K562 (cell line): ENCODE data around the gene MPPED1. TPM values are rescaled to one million over a fixed set of nuclear protein-coding genes. Genes with fewer than 3 reads are reported as not detected.

Experiments used
- ATAC-seq: fragments of 200-7000 bp; cut with Tn5 transposase; 3 replicates; pipeline ENCODE4 v1.9.1; 2020; ENCODE audit warnings: moderate library complexity
- BruUV-seq: library from RNA; stranded (reverse); fragments of 400-500 nt; replicated peaks from 2 replicates; lab custom pipeline; 2021; lab: Mats Ljungman, UMichigan
- CTCF ChIA-PET: fragments of 300-600 bp; formaldehyde crosslinking; extraction: SDS; loops from one replicate; lab custom pipeline; 2021; ENCODE audit warnings: low intra/inter-chr PET ratio; lab: Yijun Ruan, JAX
- POLR2A ChIA-PET: fragments of 300-600, 350-650 bp; sonication (Branson Sonifier 250); formaldehyde crosslinking; extraction: SDS; loops from one replicate; lab custom pipeline; 2021; ENCODE audit warnings: antibody characterized with exemption, inconsistent platforms; lab: Yijun Ruan, JAX
- DNase-seq, 4 experiments: peaks; one replicate each; pipeline versions ENCODE4 v3.0.0 to v3.0.0-alpha.2; 2011 to 2018; ENCODE audit warnings: low spot score in 3 of 4, mixed read lengths in 3 of 4; ENCODE audit errors: extremely low read depth in 1 of 4
- FAIRE-seq: peaks from 2 replicates; lab custom pipeline; 2011; peaks lifted over from hg19 to GRCh38; lab: Jason Lieb, UNC
- H2AFZ ChIP-seq: 2 replicates; pipeline ENCODE4 v1.6.0; 2011; ENCODE audit warnings: low read depth, low read length, control low read depth, inconsistent platforms
- H3K27ac ChIP-seq: fragments of 200-600 bp; 3 replicates; pipeline ENCODE4 v1.8.0; 2011; ENCODE audit warnings: low read depth, mild to moderate bottlenecking, control low read depth, inconsistent platforms, low read length, moderate library complexity, mixed read lengths; ENCODE audit errors: extremely low read depth
- H3K27me3 ChIP-seq, 2 experiments: fragments of 300-600 bp in 1 of 2; 2 replicates in 1 of 2; 3 replicates in 1 of 2; pipeline versions ENCODE4 v1.6.0 to v1.8.0; 2011; ENCODE audit warnings: inconsistent platforms in 2 of 2, low read length in 2 of 2, mild to moderate bottlenecking in 1 of 2, mixed read lengths in 1 of 2, moderate library complexity in 1 of 2; ENCODE audit not compliant: control insufficient read depth in 2 of 2, insufficient read depth in 2 of 2
- H3K36me3 ChIP-seq: fragments of 300-600 bp; 3 replicates; pipeline ENCODE4 v1.8.0; 2011; ENCODE audit warnings: mild to moderate bottlenecking, low read length, inconsistent platforms; ENCODE audit not compliant: control insufficient read depth, insufficient read depth
- H3K4me1 ChIP-seq, 2 experiments: fragments of 200-600 bp in 1 of 2; replicated peaks in 1 of 2; 2 replicates in 1 of 2; 3 replicates in 1 of 2; pipeline versions ENCODE4 v1.5.1 to v1.8.0; 2011; ENCODE audit warnings: inconsistent platforms in 2 of 2, low read length in 2 of 2, mild to moderate bottlenecking in 1 of 2, mixed read lengths in 1 of 2, moderate library complexity in 1 of 2; ENCODE audit not compliant: control insufficient read depth in 2 of 2, insufficient read depth in 2 of 2
- H3K4me2 ChIP-seq: 2 replicates; pipeline ENCODE4 v1.6.1; 2011; ENCODE audit warnings: low read length, control low read depth, inconsistent platforms, mixed read lengths; ENCODE audit not compliant: insufficient read depth
- H3K4me3 ChIP-seq: fragments of 200-600 bp; sonication (generic), shearing (Covaris generic); 2 replicates; pipeline ENCODE4 v1.5.1; 2016; ENCODE audit warnings: control low read depth, inconsistent platforms
- H3K79me2 ChIP-seq: fragments of 200-600 bp; 3 replicates; pipeline ENCODE4 v1.8.0; 2011; ENCODE audit warnings: low read length, inconsistent platforms; ENCODE audit not compliant: control insufficient read depth, insufficient read depth
- H3K9ac ChIP-seq, 2 experiments: 2 replicates each; pipeline versions ENCODE4 v1.6.0 to v1.6.1; 2011; ENCODE audit warnings: low read depth in 2 of 2, low read length in 2 of 2, control low read depth in 1 of 2, inconsistent platforms in 1 of 2, mild to moderate bottlenecking in 1 of 2, mixed read lengths in 1 of 2; ENCODE audit not compliant: insufficient read depth in 1 of 2
- H3K9me1 ChIP-seq: one replicate; pipeline ENCODE4 v1.6.0; 2011; ENCODE audit warnings: inconsistent platforms, mild to moderate bottlenecking, low read length, moderate library complexity; ENCODE audit not compliant: control insufficient read depth, insufficient read depth
- H3K9me3 ChIP-seq: replicated peaks from 2 replicates; pipeline ENCODE4 v1.5.1; 2011; ENCODE audit warnings: low read depth, low read length, inconsistent platforms; ENCODE audit not compliant: control insufficient read depth, insufficient read depth
- H4K20me1 ChIP-seq: replicated peaks from 2 replicates; pipeline ENCODE4 v1.6.1; 2011; ENCODE audit warnings: low read length, inconsistent platforms, mixed read lengths; ENCODE audit not compliant: control insufficient read depth, insufficient read depth
- ATF7 ChIP-seq: fragments of 450-650 bp; IDR thresholded peaks from 2 replicates; pipeline ENCODE4 v1.7.1; 2014; ENCODE audit warnings: mild to moderate bottlenecking, moderate library complexity
- CBX8 ChIP-seq: fragments of 200-600 bp; sonication (generic); IDR thresholded peaks from 2 replicates; pipeline ENCODE4 v1.6.1; 2012; ENCODE audit warnings: borderline replicate concordance, mixed run types, low read depth, mild to moderate bottlenecking, moderate library complexity, mixed read lengths, low read length, control low read depth, inconsistent platforms; ENCODE audit not compliant: poor library complexity, severe bottlenecking; ENCODE audit errors: extremely low read depth
- E2F3 ChIP-seq: fragments of 250-450 bp; sonication (Bioruptor Pico); IDR thresholded peaks from 2 replicates; pipeline ENCODE4 v1.4.0; 2020; ENCODE audit warnings: mild to moderate bottlenecking
- EHMT2 ChIP-seq: fragments of 450-650 bp; IDR thresholded peaks from 2 replicates; pipeline ENCODE4 v1.6.1; 2018; ENCODE audit warnings: antibody characterized with exemption
- FOXA3 ChIP-seq, 2 experiments: fragments of 450-650 bp in 1 of 2; sonication (generic) in 1 of 2; formaldehyde crosslinking; IDR thresholded peaks in 1 of 2; conservative IDR thresholded peaks in 1 of 2; 2 replicates each; pipeline versions ENCODE4 v1.4.0 to v1.8.0; 2020 to 2022; ENCODE audit warnings: mild to moderate bottlenecking in 2 of 2, missing genetic modification reagents in 1 of 2
- FOXJ3 ChIP-seq: sonication (generic); formaldehyde crosslinking; IDR thresholded peaks from 2 replicates; pipeline ENCODE4 v1.4.0; 2020; ENCODE audit warnings: mild to moderate bottlenecking, missing genetic modification reagents
- HDAC2 ChIP-seq: fragments of 450-650 bp; IDR thresholded peaks from 2 replicates; pipeline ENCODE4 v1.6.1; 2016; ENCODE audit warnings: mild to moderate bottlenecking
- PHB ChIP-seq: fragments of 250-450 bp; sonication (Bioruptor Pico); IDR thresholded peaks from 2 replicates; pipeline ENCODE4 v1.5.0; 2021
- PML ChIP-seq: IDR thresholded peaks from 2 replicates; pipeline ENCODE4 v1.6.1; 2012; ENCODE audit warnings: low read length, inconsistent platforms
- POU5F1 ChIP-seq: fragments of 150-350 bp; IDR thresholded peaks from 2 replicates; pipeline ENCODE4 v1.6.1; 2014; ENCODE audit warnings: borderline replicate concordance, low read length, low read depth, mild to moderate bottlenecking; ENCODE audit not compliant: partially characterized antibody
- PPARD ChIP-seq: fragments of 250-450 bp; sonication (Bioruptor Pico); IDR thresholded peaks from 2 replicates; pipeline ENCODE4 v1.8.0; 2022; ENCODE audit warnings: inconsistent platforms, mild to moderate bottlenecking, moderate library complexity
- RBM25 ChIP-seq: fragments of 200-400 bp; formaldehyde crosslinking; IDR thresholded peaks from 2 replicates; pipeline ENCODE4 v1.6.1; 2018; ENCODE audit warnings: low read length, low read depth, moderate library complexity; ENCODE audit not compliant: severe bottlenecking
- SMAD1 ChIP-seq: fragments of 150-350 bp; IDR thresholded peaks from 2 replicates; pipeline ENCODE4 v1.6.1; 2014; ENCODE audit warnings: low read length, low read depth; ENCODE audit not compliant: partially characterized antibody
- SREBF2 ChIP-seq: sonication (generic); formaldehyde crosslinking; IDR thresholded peaks from 2 replicates; pipeline ENCODE4 v1.4.0; 2020; ENCODE audit warnings: mild to moderate bottlenecking, missing genetic modification reagents
- TCF7L2 ChIP-seq: fragments of 150-350 bp; IDR thresholded peaks from 2 replicates; pipeline ENCODE4 v1.6.1; 2016; ENCODE audit warnings: low read depth, mild to moderate bottlenecking, low read length, moderate library complexity
- XRCC3 ChIP-seq: fragments of 450-650 bp; IDR thresholded peaks from 2 replicates; pipeline ENCODE4 v1.6.1; 2017; ENCODE audit warnings: mild to moderate bottlenecking, moderate library complexity
- ZNF655 ChIP-seq: fragments of 250-450 bp; sonication (Bioruptor Pico); IDR thresholded peaks from 2 replicates; pipeline ENCODE4 v1.5.0; 2021
- WGBS: fragments of 100-300 bp; shearing (Covaris generic); methylation state at CpG from one replicate; pipeline ENCODE4 v1.1.6; 2016; ENCODE audit warnings: low coverage, mixed read lengths; ENCODE audit not compliant: insufficient coverage; ENCODE audit errors: missing lambda C conversion rate; 5-methylcytosine and 5-hydroxymethylcytosine counted together
- in situ Hi-C: fragments of 300-500 bp; cut with MboI; formaldehyde crosslinking; loops from 4 replicates; pipeline ENCODE4 v1.15.0; 2018; ENCODE audit warnings: inconsistent platforms, mixed read lengths
- intact Hi-C: fragments of 100-400 bp; cut with micrococcal nuclease; formaldehyde crosslinking; loops from 2 replicates; pipeline ENCODE4 v1.14.2; 2022
- polyA plus RNA-seq, 8 experiments: library from polyadenylated mRNA; depleted of rRNA in 4 of 8; stranded (reverse) in 5 of 8; unstranded in 3 of 8; fragments of >200 nt; fragmentation: Nextera tagmentation in 2 of 8; fragmentation: Illumina TruSeq in 1 of 8; extraction: Ambion mirVana in 2 of 8; extraction: Trizol in 1 of 8; gene quantifications; 2 replicates each; pipeline versions ENCODE4 v1.2.1 to v1.2.3, GENCODE V29; 2011 to 2014; ENCODE audit warnings: inconsistent platforms in 1 of 8, missing spikeins in 1 of 8
- total RNA-seq, 7 experiments: library from RNA; depleted of rRNA in 6 of 7; stranded (reverse); fragments of >200 nt in 6 of 7; fragmentation: Illumina TruSeq in 2 of 7; extraction: Trizol in 2 of 7; gene quantifications; 2 replicates each; pipeline versions ENCODE4 v1.2.1 to v1.2.3, GENCODE V29; 2011 to 2021; ENCODE audit warnings: low replicate concordance in 1 of 7

The MPPED1 gene
- total and polyA plus RNA-seq, 9 of the 15 experiments (the other 6 are each of a cell fraction or from before 2014, with no cell fraction given) = not detected

GRCh38 chr22:43529461-43529860 is 117.6 kb downstream of the MPPED1 start:
- no peak overlapping the region for H3K9ac ChIP-seq
- WGBS = 8% methylated on average over 2 of the region's 2 CpGs
- CTCF ChIA-PET = no interaction called here
- no TSS peak for BruUV-seq
- TF ChIP-seq FOXJ3 (CRISPR knock-in tag) (no peak), RBM25 (peak; percentile 67), ZNF655 (CRISPR knock-in tag) (no peak)
- intact Hi-C loops (no loop called here), in situ Hi-C loops (no loop called here)
- POLR2A ChIA-PET = no interaction called here
- H3K36me3 ChIP-seq = no peaks in the 10 kb centered on the region
- H3K4me1 ChIP-seq = no peaks in the 10 kb centered on the region
- H3K79me2 ChIP-seq = no peaks in the 10 kb centered on the region
- H4K20me1 ChIP-seq = no peaks in the 10 kb centered on the region
- FAIRE-seq (no peak), DNase-seq (no peak), ATAC-seq (no peak)
- peaks cover 0 to 6% of the 10 kb centered on the region in 2 experiments; a peak in 1 of 5 replicates for H3K27me3 ChIP-seq
- no peaks in the 10 kb centered on the region for H3K9me3 ChIP-seq
- H3K4me3 ChIP-seq = no peak overlapping the region
- H3K9me1 ChIP-seq = no peaks in the 10 kb centered on the region
- no peak overlapping the region for H3K4me2 ChIP-seq
- no peak overlapping the region for H3K27ac ChIP-seq
- no peak overlapping the region for H2AFZ ChIP-seq

GRCh38 chr22:43529934-43530333 is 118.1 kb downstream of the MPPED1 start:
- FAIRE-seq (no peak), ATAC-seq (no peak), DNase-seq (no peak)
- POLR2A ChIA-PET = no interaction called here
- no peaks in the 10 kb centered on the region for H3K79me2 ChIP-seq
- peaks cover 0 to 7% of the 10 kb centered on the region in 2 experiments; a peak in 1 of 5 replicates for H3K27me3 ChIP-seq
- no peak overlapping the region for H3K4me2 ChIP-seq
- intact Hi-C loops (no loop called here), in situ Hi-C loops (no loop called here)
- no peak overlapping the region for H3K27ac ChIP-seq
- H3K9me3 ChIP-seq = no peaks in the 10 kb centered on the region
- no peak overlapping the region for H2AFZ ChIP-seq
- H3K9ac ChIP-seq = no peak overlapping the region
- CTCF ChIA-PET = no interaction called here
- H3K9me1 ChIP-seq = no peaks in the 10 kb centered on the region
- no TSS peak for BruUV-seq
- H4K20me1 ChIP-seq = no peaks in the 10 kb centered on the region
- H3K4me1 ChIP-seq = no peaks in the 10 kb centered on the region
- no peaks in the 10 kb centered on the region for H3K36me3 ChIP-seq
- no peak overlapping the region for H3K4me3 ChIP-seq
- WGBS = 0% methylated on average over 5 of the region's 9 CpGs
- TF ChIP-seq XRCC3 (no peak), TCF7L2 (no peak), CBX8 (no peak), E2F3 (CRISPR knock-in tag) (no peak), SREBF2 (CRISPR knock-in tag) (no peak), PML (no peak), PHB (CRISPR knock-in tag) (no peak), POU5F1 (no peak), PPARD (CRISPR knock-in tag) (no peak), ATF7 (no peak), HDAC2 (no peak), SMAD1 (no peak), EHMT2 (no peak), FOXA3 (CRISPR knock-in tag; conservative IDR thresholded peaks at IDR 0.05 in 1 of 2, IDR thresholded peaks at IDR 0.05 in 1 of 2) (no peak)
